IMR-90 (cell line): Measurements from ENCODE around the gene KCNAB1. TPM values are rescaled to one million over a fixed set of nuclear protein-coding genes. Genes with fewer than 3 reads are reported as not detected.
A peak's percentile ranks its signal among the peaks of the same experiment; 100 is the strongest.

Source experiments
- ATAC-seq: fragments of 200-7000 bp; cut with Tn5 transposase; 2 replicates; pipeline ENCODE4 v1.9.1; 2020; ENCODE audit warnings: low read depth, mild to moderate bottlenecking, moderate library complexity
- BruUV-seq: library from RNA; stranded (reverse); fragments of 400-500 nt; replicated peaks from 2 replicates; lab custom pipeline; 2021; lab: Mats Ljungman, UMichigan
- CTCF ChIA-PET: fragments of 300-600 bp; formaldehyde crosslinking; extraction: SDS; loops from one replicate; lab custom pipeline; 2021; ENCODE audit warnings: antibody characterized with exemption; lab: Yijun Ruan, JAX
- POLR2A ChIA-PET: fragments of 300-600 bp; sonication (Branson Sonifier 250); formaldehyde crosslinking; loops from one replicate; lab custom pipeline; 2022; ENCODE audit warnings: antibody characterized with exemption; ENCODE audit not compliant: unreplicated experiment; lab: Charles Lee
- DNase-seq: peaks from one replicate; pipeline ENCODE4 v3.0.0; 2013
- H2AFZ ChIP-seq: replicated peaks from 2 replicates; pipeline ENCODE3; 2013; ENCODE audit warnings: low read length, mild to moderate bottlenecking; ENCODE audit not compliant: poor library complexity
- H2AK5ac ChIP-seq: 2 replicates; pipeline ENCODE4 v1.6.1; 2013; ENCODE audit warnings: low read depth, low read length, inconsistent platforms
- H2AK9ac ChIP-seq: replicated peaks from 2 replicates; pipeline ENCODE3; 2013; ENCODE audit warnings: mild to moderate bottlenecking, low read depth, low read length, moderate library complexity; ENCODE audit not compliant: poor library complexity
- H2BK120ac ChIP-seq: 2 replicates; pipeline ENCODE4 v1.6.1; 2013; ENCODE audit warnings: low read depth, low read length, inconsistent platforms
- H2BK15ac ChIP-seq: 3 replicates; pipeline ENCODE4 v1.6.1; 2013; ENCODE audit warnings: low read depth, low read length, inconsistent platforms
- H2BK20ac ChIP-seq: 2 replicates; pipeline ENCODE4 v1.6.1; 2013; ENCODE audit warnings: low read depth, mild to moderate bottlenecking, inconsistent platforms, low read length, moderate library complexity
- H2BK5ac ChIP-seq: 2 replicates; pipeline ENCODE4 v1.6.1; 2013; ENCODE audit warnings: mild to moderate bottlenecking, low read depth, low read length, inconsistent platforms; ENCODE audit not compliant: poor library complexity, severe bottlenecking
- H3K14ac ChIP-seq: replicated peaks from 2 replicates; pipeline ENCODE4 v1.6.1; 2013; ENCODE audit warnings: low read depth, low read length, inconsistent platforms
- H3K18ac ChIP-seq: 2 replicates; pipeline ENCODE4 v1.6.1; 2013; ENCODE audit warnings: low read depth, low read length, control low read depth
- H3K23ac ChIP-seq: 2 replicates; pipeline ENCODE4 v1.6.1; 2013; ENCODE audit warnings: low read depth, low read length, inconsistent platforms
- H3K27ac ChIP-seq: 2 replicates; pipeline ENCODE4 v1.5.1; 2013; ENCODE audit warnings: mild to moderate bottlenecking, control low read depth, low read length; ENCODE audit not compliant: insufficient read depth
- H3K27me3 ChIP-seq: 2 replicates; pipeline ENCODE4 v1.6.1; 2013; ENCODE audit warnings: low read length; ENCODE audit not compliant: control insufficient read depth, insufficient read depth
- H3K36me3 ChIP-seq: 2 replicates; pipeline ENCODE4 v1.6.1; 2013; ENCODE audit warnings: low read length, mixed read lengths; ENCODE audit not compliant: control insufficient read depth, insufficient read depth
- H3K4ac ChIP-seq: 2 replicates; pipeline ENCODE4 v1.6.1; 2013; ENCODE audit warnings: low read depth, low read length, inconsistent platforms
- H3K4me1 ChIP-seq: 2 replicates; pipeline ENCODE4 v1.6.1; 2013; ENCODE audit warnings: low read length, mixed read lengths; ENCODE audit not compliant: control insufficient read depth, insufficient read depth
- H3K4me2 ChIP-seq: 2 replicates; pipeline ENCODE4 v1.6.1; 2013; ENCODE audit warnings: low read depth, mild to moderate bottlenecking, control low read depth, low read length, moderate library complexity
- H3K4me3 ChIP-seq: 2 replicates; pipeline ENCODE4 v1.5.1; 2013; ENCODE audit warnings: low read depth, mild to moderate bottlenecking, control low read depth, low read length, moderate library complexity; ENCODE audit not compliant: insufficient read depth
- H3K56ac ChIP-seq: 2 replicates; pipeline ENCODE4 v1.6.1; 2013; ENCODE audit warnings: low read length, inconsistent platforms; ENCODE audit not compliant: insufficient read depth; ENCODE audit errors: extremely low read depth
- H3K79me1 ChIP-seq, 2 experiments: 2 replicates each; pipeline ENCODE4 v1.6.1; 2013; ENCODE audit warnings: low read length in 2 of 2, inconsistent platforms in 1 of 2, low read depth in 1 of 2
- H3K9ac ChIP-seq: 2 replicates; pipeline ENCODE4 v1.6.1; 2013; ENCODE audit warnings: low read depth, low read length, control low read depth
- H3K9me1 ChIP-seq: 2 replicates; pipeline ENCODE4 v1.6.1; 2013; ENCODE audit warnings: low read length, inconsistent platforms; ENCODE audit not compliant: insufficient read depth
- H3K9me3 ChIP-seq: 2 replicates; pipeline ENCODE4 v1.6.1; 2013; ENCODE audit warnings: low read length; ENCODE audit not compliant: control insufficient read depth, insufficient read depth
- H4K20me1 ChIP-seq: 2 replicates; pipeline ENCODE4 v1.6.1; 2013; ENCODE audit warnings: low read length, inconsistent platforms; ENCODE audit not compliant: insufficient read depth
- H4K5ac ChIP-seq: 2 replicates; pipeline ENCODE4 v1.6.1; 2013; ENCODE audit warnings: mild to moderate bottlenecking, low read depth, low read length, control low read depth
- H4K8ac ChIP-seq, 2 experiments: 2 replicates each; pipeline ENCODE4 v1.6.1; 2013; ENCODE audit warnings: low read depth in 2 of 2, low read length in 2 of 2, control low read depth in 1 of 2, inconsistent platforms in 1 of 2
- H4K91ac ChIP-seq: 2 replicates; pipeline ENCODE4 v1.6.1; 2013; ENCODE audit warnings: low read depth, low read length, inconsistent platforms; ENCODE audit not compliant: insufficient read depth
- BHLHE40 ChIP-seq: fragments of 150-350 bp; IDR thresholded peaks from 2 replicates; pipeline ENCODE4 v1.6.1; 2016; ENCODE audit warnings: mild to moderate bottlenecking, low read depth, low read length
- CEBPB ChIP-seq: IDR thresholded peaks from 2 replicates; pipeline ENCODE4 v1.6.1; 2012; ENCODE audit warnings: low read depth, low read length, improper control_type of control experiment
- CHD1 ChIP-seq: IDR thresholded peaks from 2 replicates; pipeline ENCODE4 v1.6.1; 2012; ENCODE audit warnings: low read depth, low read length, improper control_type of control experiment
- ELK1 ChIP-seq: fragments of 150-350 bp; IDR thresholded peaks from 2 replicates; pipeline ENCODE4 v1.6.1; 2016; ENCODE audit warnings: low read depth, mild to moderate bottlenecking, low read length, moderate library complexity, borderline replicate concordance
- FOS ChIP-seq: fragments of 150-350 bp; IDR thresholded peaks from 2 replicates; pipeline ENCODE4 v1.6.1; 2016; ENCODE audit warnings: low read depth, low read length
- MAFK ChIP-seq: IDR thresholded peaks from 2 replicates; pipeline ENCODE4 v1.6.1; 2012; ENCODE audit warnings: low read depth, low read length, improper control_type of control experiment
- MAZ ChIP-seq: IDR thresholded peaks from 2 replicates; pipeline ENCODE4 v1.6.1; 2012; ENCODE audit warnings: low read depth, mild to moderate bottlenecking, low read length, improper control_type of control experiment, moderate library complexity, borderline replicate concordance
- MXI1 ChIP-seq: IDR thresholded peaks from 2 replicates; pipeline ENCODE4 v1.6.1; 2012; ENCODE audit warnings: low read depth, mild to moderate bottlenecking, low read length, moderate library complexity, borderline replicate concordance
- NFE2L2 ChIP-seq: fragments of 150-350 bp; IDR thresholded peaks from 2 replicates; pipeline ENCODE4 v1.6.1; 2016; ENCODE audit warnings: low read depth, mild to moderate bottlenecking, low read length
- RAD21 ChIP-seq: IDR thresholded peaks from 2 replicates; pipeline ENCODE4 v1.6.1; 2012; ENCODE audit warnings: low read length, improper control_type of control experiment
- RCOR1 ChIP-seq: IDR thresholded peaks from 2 replicates; pipeline ENCODE4 v1.6.1; 2012; ENCODE audit warnings: mild to moderate bottlenecking, low read length, improper control_type of control experiment; ENCODE audit not compliant: insufficient replicate concordance
- RFX5 ChIP-seq: IDR thresholded peaks from 2 replicates; pipeline ENCODE4 v1.8.0; 2012; ENCODE audit warnings: low read depth, mild to moderate bottlenecking, low read length, moderate library complexity
- SMC3 ChIP-seq: fragments of 150-350 bp; IDR thresholded peaks from 2 replicates; pipeline ENCODE4 v1.6.1; 2016; ENCODE audit warnings: low read depth, mild to moderate bottlenecking, antibody characterized with exemption, low read length, moderate library complexity
- USF2 ChIP-seq: fragments of 150-350 bp; IDR thresholded peaks from 2 replicates; pipeline ENCODE4 v1.6.1; 2017; ENCODE audit warnings: mild to moderate bottlenecking, antibody characterized with exemption, low read length, low read depth
- WGBS, 2 experiments: methylation state at CpG; one replicate each; pipeline versions ENCODE4 v1.1.5 to v1.1.7; 2013; ENCODE audit warnings: missing lambda C conversion rate in 2 of 2; ENCODE audit not compliant: insufficient read length in 1 of 2; ENCODE audit errors: extremely low coverage in 2 of 2; 5-methylcytosine and 5-hydroxymethylcytosine counted together
- dilution Hi-C: fragments of 300-500 bp; cut with HindIII; formaldehyde crosslinking; loops from one replicate; pipeline ENCODE4 v1.14.3; 2018; ENCODE audit warnings: low sequenced_read_pairs; ENCODE audit not compliant: unreplicated experiment
- in situ Hi-C: fragments of 300-500 bp; cut with MboI; formaldehyde crosslinking; loops from 3 replicates; pipeline ENCODE4 v1.14.3; 2019; ENCODE audit warnings: low sequenced_read_pairs, inconsistent platforms, mixed read lengths
- intact Hi-C: fragments of 100-400 bp; cut with micrococcal nuclease; formaldehyde crosslinking; loops from 2 replicates; pipeline ENCODE4 v1.10.0; 2022
- polyA plus RNA-seq, 3 experiments: library from polyadenylated mRNA; depleted of rRNA; stranded (reverse); fragments of >200 nt; gene quantifications; 2 replicates each; pipeline ENCODE4 v1.2.3, GENCODE V29; 2012; ENCODE audit warnings: low replicate concordance in 1 of 3
- total RNA-seq: library from RNA; depleted of rRNA; stranded (reverse); fragments of >200 nt; gene quantifications from 2 replicates; pipeline ENCODE4 v1.2.3, GENCODE V29; 2012

KCNAB1 gene
- total and polyA plus RNA-seq, 2 of the 4 experiments (the other 2 are of a cell fraction) = under 0.01 to 0.07 TPM

GRCh38 chr3:156201411-156202405 is 81.3 kb downstream of the KCNAB1 start:
- Histone ChIP-seq H3K18ac (no peak overlapping the region), H2AK9ac (no peak overlapping the region), H3K23ac (no peak overlapping the region), H2BK120ac (no peak overlapping the region), H4K5ac (no peak overlapping the region), H3K27me3 (no peaks in the 10 kb centered on the region), H2BK5ac (no peak overlapping the region), H2AFZ (peak overlapping the region; percentile 49), H3K9ac (no peak overlapping the region), H4K20me1 (no peaks in the 10 kb centered on the region), H4K8ac (no peak overlapping the region), H3K4ac (no peak overlapping the region), H3K36me3 (no peaks in the 10 kb centered on the region), H3K56ac (no peak overlapping the region), H3K9me3 (no peaks in the 10 kb centered on the region), H2BK15ac (no peak overlapping the region), H3K27ac (no peak overlapping the region), H2BK20ac (no peak overlapping the region), H3K4me3 (no peak overlapping the region), H3K79me1 (no peaks in the 10 kb centered on the region), H3K4me2 (no peak overlapping the region), H4K91ac (no peak overlapping the region), H2AK5ac (no peak overlapping the region), H3K14ac (no peak overlapping the region), H3K4me1 (no peaks in the 10 kb centered on the region), H3K9me1 (no peaks in the 10 kb centered on the region)
- DNase-seq (no peak), ATAC-seq (no peak)
- dilution Hi-C loops = no loop called here
- POLR2A ChIA-PET = no interaction called here
- intact Hi-C loops = no loop called here
- no TSS peak for BruUV-seq
- CTCF ChIA-PET = no interaction called here
- in situ Hi-C loops = no loop called here
- 77% methylated on average over 3 of the region's 8 CpGs; no CpG with 5 or more reads in 1 of the 2 experiments for WGBS, 2 experiments
- TF ChIP-seq SMC3 (no peak), ELK1 (no peak), MXI1 (no peak), CEBPB (no peak), RAD21 (no peak), USF2 (no peak), BHLHE40 (no peak), NFE2L2 (no peak), FOS (no peak), RCOR1 (no peak), CHD1 (no peak), MAFK (no peak), MAZ (no peak), RFX5 (no peak)
